HepG2 (cell line): ENCODE results near the gene SARS2. TPM values are rescaled to one million over a fixed set of nuclear protein-coding genes. Genes with fewer than 3 reads are reported as not detected.

Experiments
- AGO1 ChIP-seq: fragments of 200-400 bp; formaldehyde crosslinking; IDR thresholded peaks from 2 replicates; pipeline ENCODE4 v1.6.1; 2017; ENCODE audit warnings: mild to moderate bottlenecking, low read depth, low read length, moderate library complexity; ENCODE audit not compliant: poor library complexity, severe bottlenecking
- AHR ChIP-seq: IDR thresholded peaks from 2 replicates; pipeline ENCODE4 v1.6.1; 2018; ENCODE audit warnings: missing genetic modification reagents, missing compliant biosample characterization
- ARNTL ChIP-seq: sonication (generic); formaldehyde crosslinking; IDR thresholded peaks from 2 replicates; pipeline ENCODE4 v1.4.0; 2020; ENCODE audit warnings: mild to moderate bottlenecking, missing genetic modification reagents
- CCDC6 ChIP-seq: sonication (generic); formaldehyde crosslinking; IDR thresholded peaks from 2 replicates; pipeline ENCODE4 v1.8.1; 2022; ENCODE audit warnings: mild to moderate bottlenecking, missing genetic modification reagents, moderate library complexity
- GATAD2A ChIP-seq: IDR thresholded peaks from 2 replicates; pipeline ENCODE4 v1.6.1; 2016
- GZF1 ChIP-seq: sonication (generic); formaldehyde crosslinking; IDR thresholded peaks from 2 replicates; pipeline ENCODE4 v1.5.1; 2020; ENCODE audit warnings: mild to moderate bottlenecking, missing genetic modification reagents
- HHEX ChIP-seq: IDR thresholded peaks from 2 replicates; pipeline ENCODE4 v1.6.1; 2016; ENCODE audit warnings: control low read depth
- MAFF ChIP-seq: IDR thresholded peaks from 2 replicates; pipeline ENCODE4 v1.6.1; 2011; ENCODE audit warnings: low read depth, low read length, improper control_type of control experiment
- MED8 ChIP-seq: sonication (generic); formaldehyde crosslinking; IDR thresholded peaks from 2 replicates; pipeline ENCODE4 v1.8.1; 2023; ENCODE audit warnings: mild to moderate bottlenecking, missing genetic modification reagents; ENCODE audit not compliant: insufficient replicate concordance
- MIER3 ChIP-seq: IDR thresholded peaks from 2 replicates; pipeline ENCODE4 v1.6.1; 2016; ENCODE audit warnings: missing compliant biosample characterization, borderline replicate concordance
- MTA1 ChIP-seq: sonication (generic); formaldehyde crosslinking; IDR thresholded peaks from 2 replicates; pipeline ENCODE4 v1.4.0; 2020; ENCODE audit warnings: missing genetic modification reagents, mild to moderate bottlenecking, borderline replicate concordance
- NBN ChIP-seq: fragments of 450-650 bp; conservative IDR thresholded peaks from 2 replicates; pipeline ENCODE4 v1.6.1; 2017
- NFYC ChIP-seq: IDR thresholded peaks from 2 replicates; pipeline ENCODE4 v1.6.1; 2016; ENCODE audit warnings: missing genetic modification reagents, missing compliant biosample characterization
- NR2F1 ChIP-seq, 2 experiments: fragments of 450-650 bp in 1 of 2; formaldehyde crosslinking in 1 of 2; IDR thresholded peaks; 2 replicates each; pipeline versions ENCODE4 v1.5.0 to v1.6.1; 2016 to 2020; ENCODE audit warnings: mild to moderate bottlenecking in 1 of 2, missing compliant biosample characterization in 1 of 2, missing genetic modification reagents in 1 of 2, moderate library complexity in 1 of 2
- PHF5A ChIP-seq: IDR thresholded peaks from one replicate; pipeline ENCODE4 v1.6.1; 2018; ENCODE audit warnings: low read depth, missing genetic modification reagents; ENCODE audit not compliant: unreplicated experiment
- POLR2AphosphoS5 ChIP-seq: IDR thresholded peaks from 2 replicates; pipeline ENCODE4 v1.6.1; 2012; ENCODE audit warnings: low read depth, low read length
- RFXAP ChIP-seq: sonication (generic); formaldehyde crosslinking; IDR thresholded peaks from 2 replicates; pipeline ENCODE4 v1.4.0; 2020; ENCODE audit warnings: missing genetic modification reagents, borderline replicate concordance
- SRY ChIP-seq: sonication (generic); formaldehyde crosslinking; IDR thresholded peaks from 2 replicates; pipeline ENCODE4 v1.8.0; 2022; ENCODE audit warnings: mild to moderate bottlenecking, missing genetic modification reagents
- STAG1 ChIP-seq: sonication (generic); formaldehyde crosslinking; IDR thresholded peaks from 2 replicates; pipeline ENCODE4 v1.4.0; 2020; ENCODE audit warnings: missing genetic modification reagents
- ZBTB42 ChIP-seq: sonication (generic); formaldehyde crosslinking; IDR thresholded peaks from 2 replicates; pipeline ENCODE4 v1.5.0; 2020; ENCODE audit warnings: mild to moderate bottlenecking, missing genetic modification reagents
- ZNF282 ChIP-seq: fragments of 450-650 bp; IDR thresholded peaks from 2 replicates; pipeline ENCODE4 v1.6.1; 2018; ENCODE audit not compliant: partially characterized antibody
- ZNF605 ChIP-seq: sonication (generic); formaldehyde crosslinking; IDR thresholded peaks from 2 replicates; pipeline ENCODE4 v1.8.0; 2022; ENCODE audit warnings: mild to moderate bottlenecking, missing genetic modification reagents
- polyA plus RNA-seq, 8 experiments: library from polyadenylated mRNA; depleted of rRNA in 3 of 8; stranded (reverse) in 7 of 8; unstranded in 1 of 8; fragments of >200 nt; fragmentation: Illumina TruSeq in 4 of 8; extraction: Trizol in 4 of 8; gene quantifications; 2 replicates each; pipeline versions ENCODE4 v1.2.1 to v1.2.3, GENCODE V29; 2011 to 2016; ENCODE audit warnings: low read depth in 4 of 8, missing spikeins in 1 of 8, mixed read lengths in 1 of 8; ENCODE audit not compliant: insufficient read depth in 1 of 8
- total RNA-seq, 5 experiments: library from RNA; depleted of rRNA; stranded (reverse); fragments of >200 nt; fragmentation: Illumina TruSeq; extraction: Trizol; gene quantifications; 2 replicates each; pipeline ENCODE4 v1.2.3, GENCODE V29; 2016; ENCODE audit warnings: low read depth in 1 of 5
- TF ChIP-seq, protein P1 (sequence below): sonication (generic); formaldehyde crosslinking; IDR thresholded peaks from 2 replicates; pipeline ENCODE4 v1.5.0; 2020; ENCODE audit warnings: mild to moderate bottlenecking, missing genetic modification reagents
- TF ChIP-seq, protein P2 (sequence below): sonication (generic); formaldehyde crosslinking; IDR thresholded peaks from 2 replicates; pipeline ENCODE4 v1.4.0; 2020; ENCODE audit warnings: mild to moderate bottlenecking, missing genetic modification reagents
- TF ChIP-seq, protein P3 (sequence below): sonication (generic); formaldehyde crosslinking; IDR thresholded peaks from 2 replicates; pipeline ENCODE4 v1.5.0; 2020; ENCODE audit warnings: mild to moderate bottlenecking, missing genetic modification reagents, borderline replicate concordance
- TF ChIP-seq, protein P4 (sequence below): sonication (generic); formaldehyde crosslinking; IDR thresholded peaks from 2 replicates; pipeline ENCODE4 v1.4.0; 2020; ENCODE audit warnings: mild to moderate bottlenecking, missing genetic modification reagents

SARS2 gene
- total and polyA plus RNA-seq, 2 of the 13 experiments (the other 11 are each of a cell fraction or from before 2014, with no cell fraction given), result 40.0 to 48.6 TPM

DNA sequence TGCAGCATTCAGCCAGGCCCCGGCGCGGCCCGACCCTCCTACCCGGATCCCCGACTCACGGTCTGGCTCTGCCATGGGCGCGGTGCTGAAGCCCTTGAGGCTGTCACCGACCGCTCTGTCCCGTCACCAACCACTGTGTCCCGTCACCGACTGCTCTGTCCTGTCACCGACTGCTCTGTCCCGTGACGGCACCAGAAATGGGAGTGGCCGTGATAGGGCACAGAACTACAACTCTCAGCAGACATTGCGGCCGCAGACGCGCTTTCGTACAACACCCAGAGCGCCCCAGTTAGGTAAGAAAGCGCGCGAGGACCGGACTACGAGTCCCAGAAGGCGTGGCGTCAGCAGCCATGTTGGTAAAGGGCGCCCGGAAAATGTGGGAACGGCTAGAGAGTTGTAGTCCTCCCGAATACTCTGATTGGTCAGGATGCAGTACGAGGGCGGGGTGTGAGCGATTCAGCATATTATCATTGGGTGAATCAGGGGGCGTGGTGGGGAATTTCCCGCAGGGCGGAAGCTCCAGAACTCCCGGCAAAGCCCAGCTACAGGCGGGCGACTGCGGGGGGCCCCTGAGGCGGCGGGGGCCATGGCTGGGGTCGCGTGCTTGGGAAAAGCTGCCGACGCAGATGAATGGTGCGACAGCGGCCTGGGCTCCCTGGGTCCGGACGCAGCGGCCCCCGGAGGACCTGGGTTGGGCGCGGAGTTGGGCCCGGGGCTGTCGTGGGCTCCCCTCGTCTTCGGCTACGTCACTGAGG lies 30.9 kb downstream of the SARS2 start, which contains the start of the genes NFKBIB and SIRT2 (continued):
- no peak for TF ChIP-seq CCDC6 (CRISPR knock-in tag)
- no peak for TF ChIP-seq AGO1
- no peak for TF ChIP-seq ZBTB42
- TF ChIP-seq RFXAP (CRISPR knock-in tag), result 0 out of 2 replicates have a peak, but pooled peaks have one; percentile 46
- TF ChIP-seq POLR2AphosphoS5, result no peak
- no peak for TF ChIP-seq AHR (CRISPR knock-in tag)
- TF ChIP-seq MIER3, result peak; percentile 56; the same call in 1 of the 2 replicates
- TF ChIP-seq, protein P1, sequence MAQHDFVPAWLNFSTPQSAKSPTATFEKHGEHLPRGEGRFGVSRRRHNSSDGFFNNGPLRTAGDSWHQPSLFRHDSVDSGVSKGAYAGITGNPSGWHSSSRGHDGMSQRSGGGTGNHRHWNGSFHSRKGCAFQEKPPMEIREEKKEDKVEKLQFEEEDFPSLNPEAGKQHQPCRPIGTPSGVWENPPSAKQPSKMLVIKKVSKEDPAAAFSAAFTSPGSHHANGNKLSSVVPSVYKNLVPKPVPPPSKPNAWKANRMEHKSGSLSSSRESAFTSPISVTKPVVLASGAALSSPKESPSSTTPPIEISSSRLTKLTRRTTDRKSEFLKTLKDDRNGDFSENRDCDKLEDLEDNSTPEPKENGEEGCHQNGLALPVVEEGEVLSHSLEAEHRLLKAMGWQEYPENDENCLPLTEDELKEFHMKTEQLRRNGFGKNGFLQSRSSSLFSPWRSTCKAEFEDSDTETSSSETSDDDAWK (CRISPR knock-in tag), result no peak
- TF ChIP-seq, protein P2, sequence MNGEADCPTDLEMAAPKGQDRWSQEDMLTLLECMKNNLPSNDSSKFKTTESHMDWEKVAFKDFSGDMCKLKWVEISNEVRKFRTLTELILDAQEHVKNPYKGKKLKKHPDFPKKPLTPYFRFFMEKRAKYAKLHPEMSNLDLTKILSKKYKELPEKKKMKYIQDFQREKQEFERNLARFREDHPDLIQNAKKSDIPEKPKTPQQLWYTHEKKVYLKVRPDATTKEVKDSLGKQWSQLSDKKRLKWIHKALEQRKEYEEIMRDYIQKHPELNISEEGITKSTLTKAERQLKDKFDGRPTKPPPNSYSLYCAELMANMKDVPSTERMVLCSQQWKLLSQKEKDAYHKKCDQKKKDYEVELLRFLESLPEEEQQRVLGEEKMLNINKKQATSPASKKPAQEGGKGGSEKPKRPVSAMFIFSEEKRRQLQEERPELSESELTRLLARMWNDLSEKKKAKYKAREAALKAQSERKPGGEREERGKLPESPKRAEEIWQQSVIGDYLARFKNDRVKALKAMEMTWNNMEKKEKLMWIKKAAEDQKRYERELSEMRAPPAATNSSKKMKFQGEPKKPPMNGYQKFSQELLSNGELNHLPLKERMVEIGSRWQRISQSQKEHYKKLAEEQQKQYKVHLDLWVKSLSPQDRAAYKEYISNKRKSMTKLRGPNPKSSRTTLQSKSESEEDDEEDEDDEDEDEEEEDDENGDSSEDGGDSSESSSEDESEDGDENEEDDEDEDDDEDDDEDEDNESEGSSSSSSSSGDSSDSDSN, result 0 out of 2 replicates have a peak, but pooled peaks have one; percentile 54
- no peak; the same call in 1 of the 2 replicates for TF ChIP-seq SRY
- peak; percentile 31; the same call in 1 of the 2 replicates for TF ChIP-seq MAFF
- 0 out of 2 replicates have a peak, but pooled peaks have one; percentile 36 for TF ChIP-seq GATAD2A (CRISPR knock-in tag)
- TF ChIP-seq, protein P3, sequence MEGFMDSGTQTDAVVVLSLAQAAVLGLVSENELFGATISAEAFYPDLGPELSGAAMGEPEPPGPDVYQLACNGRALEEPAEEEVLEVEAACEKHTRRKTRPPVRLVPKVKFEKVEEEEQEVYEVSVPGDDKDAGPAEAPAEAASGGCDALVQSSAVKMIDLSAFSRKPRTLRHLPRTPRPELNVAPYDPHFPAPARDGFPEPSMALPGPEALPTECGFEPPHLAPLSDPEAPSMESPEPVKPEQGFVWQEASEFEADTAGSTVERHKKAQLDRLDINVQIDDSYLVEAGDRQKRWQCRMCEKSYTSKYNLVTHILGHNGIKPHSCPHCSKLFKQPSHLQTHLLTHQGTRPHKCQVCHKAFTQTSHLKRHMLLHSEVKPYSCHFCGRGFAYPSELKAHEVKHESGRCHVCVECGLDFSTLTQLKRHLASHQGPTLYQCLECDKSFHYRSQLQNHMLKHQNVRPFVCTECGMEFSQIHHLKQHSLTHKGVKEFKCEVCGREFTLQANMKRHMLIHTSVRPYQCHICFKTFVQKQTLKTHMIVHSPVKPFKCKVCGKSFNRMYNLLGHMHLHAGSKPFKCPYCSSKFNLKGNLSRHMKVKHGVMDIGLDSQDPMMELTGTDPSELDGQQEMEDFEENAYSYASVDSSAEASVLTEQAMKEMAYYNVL, result no peak; the same call in 1 of the 2 replicates
- TF ChIP-seq MTA1 (CRISPR knock-in tag), result no peak; the same call in 1 of the 2 replicates
- no peak for TF ChIP-seq GZF1 (CRISPR knock-in tag)
- no peak for TF ChIP-seq NBN
- TF ChIP-seq STAG1 (CRISPR knock-in tag), result peak; percentile 38
- TF ChIP-seq MED8 (CRISPR knock-in tag), result no peak
- TF ChIP-seq, protein P4, sequence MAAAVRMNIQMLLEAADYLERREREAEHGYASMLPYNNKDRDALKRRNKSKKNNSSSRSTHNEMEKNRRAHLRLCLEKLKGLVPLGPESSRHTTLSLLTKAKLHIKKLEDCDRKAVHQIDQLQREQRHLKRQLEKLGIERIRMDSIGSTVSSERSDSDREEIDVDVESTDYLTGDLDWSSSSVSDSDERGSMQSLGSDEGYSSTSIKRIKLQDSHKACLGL, result 0 out of 2 replicates have a peak, but pooled peaks have one; percentile 50
- TF ChIP-seq HHEX (CRISPR knock-in tag), result no peak
- no peak for TF ChIP-seq ZNF282
- peak; percentile 73 for TF ChIP-seq PHF5A
- TF ChIP-seq NFYC (CRISPR knock-in tag), result peak; percentile 98
- TF ChIP-seq ZNF605 (CRISPR knock-in tag), result peak; percentile 92
- peak; percentile 82 for TF ChIP-seq ARNTL (CRISPR knock-in tag)
- TF ChIP-seq NR2F1 (CRISPR knock-in tag; IDR thresholded peaks at IDR 0.05), result peak in 1 of 2 experiments; percentile 51; a peak in 1 of 4 replicates
